ENCODE results near the gene CDIPT.
"Not testable (repeated sequence)": the region's sequence is repeated elsewhere in the genome, so short reads cannot be mapped to it uniquely, and the experiment has no call there.

CDIPT gene

DNA sequence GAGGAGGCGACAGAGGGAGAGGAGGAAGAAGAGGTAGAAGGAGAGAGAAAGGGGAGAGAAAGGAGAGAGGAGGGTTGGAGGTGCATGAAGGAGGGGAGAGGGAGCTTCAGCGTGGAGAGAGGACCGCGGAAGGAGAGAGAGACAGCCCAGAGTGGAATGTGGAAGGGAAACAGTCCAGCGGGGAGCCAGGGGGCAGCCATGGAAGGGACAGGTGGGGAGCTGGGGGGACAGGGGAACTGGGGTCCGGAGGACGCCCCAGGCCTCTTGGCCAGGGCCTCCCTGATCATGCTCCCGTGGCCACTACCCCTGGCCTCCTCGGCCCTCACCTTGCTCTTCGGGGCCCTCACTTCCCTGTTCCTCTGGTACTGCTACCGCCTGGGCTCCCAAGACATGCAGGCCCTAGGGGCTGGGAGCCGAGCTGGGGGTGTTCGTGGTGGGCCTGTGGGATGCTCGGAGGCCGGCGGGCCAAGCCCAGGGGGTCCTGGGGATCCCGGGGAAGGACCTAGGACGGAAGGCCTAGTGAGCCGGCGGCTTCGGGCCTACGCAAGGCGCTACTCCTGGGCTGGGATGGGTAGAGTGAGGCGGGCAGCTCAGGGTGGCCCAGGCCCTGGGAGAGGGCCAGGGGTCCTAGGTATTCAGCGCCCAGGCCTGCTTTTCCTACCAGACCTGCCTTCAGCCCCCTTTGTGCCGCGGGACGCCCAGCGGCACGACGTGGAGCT lies 38.0 kb upstream of the CDIPT start:
- Histone ChIP-seq H3K4me1 (peaks cover 7% of the 10 kb centered on the region), H3K4me3 (peak overlapping the region; percentile 45), H3K9me3 (no peaks in the 10 kb centered on the region), H3K36me3 (replicated peaks) (no peaks in the 10 kb centered on the region), H3K27me3 (ENCODE audit: low read depth) (no peaks in the 10 kb centered on the region)
- no peak for DNase-seq (ENCODE audit: low spot score in 2 of 2)
- in situ Hi-C loops (cut with MboI; ENCODE audit: low sequenced_read_pairs): no loop called here

DNA sequence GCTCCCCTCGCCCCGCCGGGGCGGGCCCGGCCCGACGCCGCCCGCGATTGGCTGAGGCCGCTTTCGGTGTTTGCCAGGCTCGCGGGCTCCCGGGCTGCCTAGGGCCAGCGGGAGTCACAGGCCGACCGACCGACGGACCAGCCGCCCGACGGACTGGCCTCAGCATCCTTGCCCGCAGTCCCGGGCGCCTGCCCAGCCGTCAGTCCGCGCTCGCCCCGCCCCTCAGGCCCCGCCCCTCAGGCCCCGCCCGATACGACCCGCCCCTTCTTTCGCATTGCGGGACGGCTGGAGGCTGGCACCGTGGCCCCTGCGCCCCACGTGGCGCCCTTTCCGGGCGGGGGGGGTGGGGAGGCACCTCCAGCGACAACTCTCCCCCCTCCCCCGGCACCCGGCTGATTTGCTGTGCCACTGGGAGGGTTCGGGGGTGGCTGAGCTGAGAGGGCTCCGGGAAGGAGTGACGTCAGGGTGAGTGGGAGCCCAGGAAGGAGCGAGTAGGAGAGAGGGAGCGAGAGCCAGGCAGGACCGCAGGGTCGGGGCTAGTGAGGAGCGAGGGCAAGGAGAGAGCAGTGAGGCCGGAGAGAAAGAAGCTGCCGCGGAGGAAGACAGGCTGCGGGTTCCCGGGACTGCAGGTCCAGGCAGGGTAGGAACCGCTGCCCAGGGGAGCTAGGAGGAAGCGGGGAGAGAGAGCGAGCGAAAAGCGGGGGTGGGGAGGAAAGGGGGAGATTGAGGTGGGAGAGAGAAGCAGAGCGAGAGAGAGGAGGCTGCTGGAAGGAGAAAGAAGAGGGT lies 37.3 kb upstream of the CDIPT start, which contains the start of gene ASPHD1:
Gene ASPHD1, plus strand, starts transcription at position 387 of the 786 bp plus-strand sequence. CDS start 484 bp downstream, outside the sequence.
- Histone ChIP-seq H3K36me3 (replicated peaks) (no peaks in the 10 kb centered on the region), H3K4me1 (peaks cover 7% of the 10 kb centered on the region), H3K9me3 (no peaks in the 10 kb centered on the region), H3K27me3 (ENCODE audit: low read depth) (no peaks in the 10 kb centered on the region), H3K4me3 (peak within 1 kb of the TSS; percentile 45)
- DNase-seq (ENCODE audit: low spot score in 2 of 2): peak; percentile 42 to 75
- in situ Hi-C loops (cut with MboI; ENCODE audit: low sequenced_read_pairs): no loop called here

DNA sequence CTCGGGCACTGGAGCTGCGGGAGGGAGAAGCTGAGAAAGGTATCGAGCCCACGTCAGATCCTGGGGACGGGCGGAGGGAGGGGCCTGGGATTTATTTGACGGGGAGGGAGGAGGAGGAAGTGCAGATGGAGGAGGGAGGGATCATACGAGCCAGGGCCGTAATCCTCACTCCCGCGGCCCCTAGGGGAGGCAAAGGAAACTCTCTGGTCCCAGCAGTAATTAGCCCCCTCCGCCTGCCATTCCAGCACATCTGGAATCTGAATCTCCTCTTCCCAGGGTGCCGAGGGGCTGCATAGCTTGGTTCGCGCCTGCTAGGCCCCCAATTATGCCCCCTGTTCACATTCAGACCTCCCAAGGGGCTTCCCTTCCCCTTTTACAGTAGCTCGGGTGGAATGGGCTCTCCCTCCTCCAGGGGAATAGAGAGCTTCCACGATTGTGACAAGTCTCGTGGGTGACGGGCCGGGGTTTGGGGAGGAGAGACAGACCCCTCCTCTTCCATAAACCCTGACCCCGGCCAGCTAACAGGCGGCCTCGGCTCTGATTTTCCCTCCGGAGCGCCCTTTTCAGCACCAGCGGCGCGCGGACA lies 36.6 kb upstream of the CDIPT start, which contains the start of gene SEZ6L2:
Gene SEZ6L2, minus strand, starts transcription at position 35 of the 586 bp plus-strand sequence. CDS start 531 bp downstream, outside the sequence.
- Histone ChIP-seq H3K4me1 (peaks cover 7% of the 10 kb centered on the region), H3K4me3 (peak within 1 kb of the TSS; percentile 45), H3K36me3 (replicated peaks) (no peaks in the 10 kb centered on the region), H3K9me3 (no peaks in the 10 kb centered on the region), H3K27me3 (ENCODE audit: low read depth) (no peaks in the 10 kb centered on the region)
- peak; percentile 91 to 94 for DNase-seq (ENCODE audit: low spot score in 2 of 2)
- in situ Hi-C loops (cut with MboI; ENCODE audit: low sequenced_read_pairs): no loop called here

DNA sequence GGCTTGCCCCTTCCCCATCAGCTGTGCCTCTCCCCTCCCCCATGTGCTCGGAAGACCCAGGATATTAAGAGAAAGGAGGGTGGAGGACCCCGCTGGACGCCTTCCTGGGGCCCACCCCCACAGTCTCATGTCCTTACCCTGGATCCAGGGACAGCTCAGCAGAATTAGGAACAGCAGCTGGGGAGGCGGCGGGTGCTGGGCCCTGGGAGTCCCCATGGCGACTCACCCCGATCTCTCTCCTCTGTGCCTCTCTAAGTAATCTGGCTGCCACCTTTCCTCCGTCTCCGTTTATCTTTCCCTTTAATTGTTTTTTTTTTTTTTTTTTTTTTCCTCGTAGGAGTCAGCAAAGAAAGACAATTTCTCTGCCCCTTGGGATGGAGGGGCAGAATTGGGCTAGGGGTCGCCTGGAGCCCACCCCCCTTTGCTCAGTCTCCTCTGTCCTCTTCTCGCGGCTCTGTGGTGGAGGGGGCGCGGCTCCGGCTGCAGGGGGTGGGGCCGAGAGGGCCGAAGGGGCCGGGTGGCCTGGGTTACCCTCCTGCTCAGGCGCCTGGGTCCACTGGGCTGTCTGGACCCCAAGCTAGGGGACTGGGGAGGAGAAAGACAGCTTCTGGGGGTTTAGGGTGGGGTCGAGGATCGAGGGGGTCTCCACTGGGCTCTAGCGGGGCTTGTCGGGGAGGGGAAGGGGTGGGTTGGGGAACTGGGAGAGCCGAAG lies 35.9 kb upstream of the CDIPT start:
- H3K27me3 ChIP-seq (ENCODE audit: low read depth): no peaks in the 10 kb centered on the region
- H3K9me3 ChIP-seq: no peaks in the 10 kb centered on the region
- peaks cover 7% of the 10 kb centered on the region for H3K4me1 ChIP-seq
- in situ Hi-C loops (cut with MboI; ENCODE audit: low sequenced_read_pairs): no loop called here
- peak in 1 of 2 experiments; percentile 77 for DNase-seq (ENCODE audit: low spot score in 2 of 2)
- peak overlapping the region; percentile 45 for H3K4me3 ChIP-seq
- H3K36me3 ChIP-seq (replicated peaks): no peaks in the 10 kb centered on the region

DNA sequence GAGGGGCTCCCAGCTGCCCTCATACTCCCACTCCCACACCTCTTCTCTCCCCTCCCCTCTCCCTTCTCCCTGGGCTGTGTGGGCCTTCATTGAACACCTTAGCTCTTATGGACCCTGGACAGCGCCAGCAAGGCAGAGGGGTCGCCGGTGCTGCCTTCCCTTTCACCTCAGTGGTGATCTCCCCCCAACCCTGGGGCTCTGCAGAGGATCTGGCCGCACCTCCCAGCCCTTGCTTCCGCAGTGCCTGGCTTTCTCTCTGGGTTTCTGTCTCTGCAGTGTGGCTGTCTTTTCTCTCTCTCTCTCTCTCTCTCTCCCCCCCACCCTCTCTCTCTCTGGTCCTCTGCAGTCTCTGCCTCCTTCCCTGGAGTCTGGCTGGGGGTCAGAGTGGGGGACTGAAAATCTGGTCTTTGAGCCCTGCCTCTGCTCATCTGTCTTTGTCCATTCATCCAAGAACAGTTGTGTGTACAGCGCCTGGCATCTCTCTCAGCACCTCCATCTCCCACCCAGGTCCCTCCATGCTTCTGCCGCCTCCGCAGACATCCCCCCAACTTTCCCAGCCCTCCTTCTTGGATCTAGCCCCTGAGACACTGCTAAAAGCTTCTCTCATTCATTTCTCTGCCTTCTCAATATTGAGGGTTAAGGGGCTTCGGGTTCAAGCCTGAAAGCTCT lies 35.2 kb upstream of the CDIPT start:
- H3K4me3 ChIP-seq: peak overlapping the region; percentile 45
- H3K27me3 ChIP-seq (ENCODE audit: low read depth): no peaks in the 10 kb centered on the region
- peaks cover 7% of the 10 kb centered on the region for H3K4me1 ChIP-seq
- in situ Hi-C loops (cut with MboI; ENCODE audit: low sequenced_read_pairs): no loop called here
- no peaks in the 10 kb centered on the region for H3K9me3 ChIP-seq
- H3K36me3 ChIP-seq (replicated peaks): no peaks in the 10 kb centered on the region
- no peak for DNase-seq (ENCODE audit: low spot score in 2 of 2)

DNA sequence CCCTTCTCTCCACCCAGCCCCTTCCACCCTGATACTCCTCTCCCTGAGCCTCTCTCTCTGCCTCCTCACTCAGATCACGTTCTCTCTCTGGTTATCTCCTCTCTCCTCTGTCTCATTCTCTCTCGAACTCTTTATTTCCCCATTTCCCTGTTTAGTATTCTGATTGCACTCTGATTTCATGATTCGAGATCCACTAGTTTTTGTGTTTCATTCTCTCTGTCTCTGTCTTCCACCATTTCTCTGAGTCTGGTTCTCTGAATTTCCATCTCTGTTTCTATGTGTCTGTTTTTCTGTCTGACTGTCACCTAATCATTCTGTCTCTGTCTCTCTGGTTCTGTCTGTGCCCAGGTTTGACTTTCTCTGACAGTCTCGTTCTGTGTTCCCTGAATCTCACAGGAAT lies 34.3 kb upstream of the CDIPT start:
- peaks cover 7% of the 10 kb centered on the region for H3K4me1 ChIP-seq
- no peak for DNase-seq (ENCODE audit: low spot score in 2 of 2)
- H3K36me3 ChIP-seq (replicated peaks): no peaks in the 10 kb centered on the region
- H3K4me3 ChIP-seq: no peak overlapping the region
- H3K27me3 ChIP-seq (ENCODE audit: low read depth): no peaks in the 10 kb centered on the region
- in situ Hi-C loops (cut with MboI; ENCODE audit: low sequenced_read_pairs): no loop called here
- H3K9me3 ChIP-seq: no peaks in the 10 kb centered on the region

DNA sequence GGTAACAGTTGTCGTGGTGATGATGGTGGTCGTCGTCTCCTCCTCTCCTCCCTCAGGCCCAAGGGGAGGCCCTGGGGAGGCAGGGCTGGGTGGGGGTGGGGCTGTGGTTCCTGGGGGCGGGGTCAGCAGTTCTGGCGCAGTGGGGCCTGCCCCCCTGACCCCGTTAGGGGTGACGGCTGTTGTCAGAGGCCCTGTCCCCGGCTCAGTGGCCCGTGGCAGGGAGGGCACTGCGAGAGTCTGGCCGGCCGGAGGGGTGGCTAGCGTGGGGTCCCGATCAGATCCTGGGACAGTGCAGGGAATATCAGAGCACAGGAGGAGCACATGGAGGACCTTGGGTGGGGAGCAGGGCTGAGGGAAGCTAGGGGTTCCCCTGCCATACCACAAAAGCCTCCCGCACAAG lies 33.8 kb upstream of the CDIPT start:
- no peaks in the 10 kb centered on the region for H3K27me3 ChIP-seq (ENCODE audit: low read depth)
- H3K4me3 ChIP-seq: no peak overlapping the region
- no peaks in the 10 kb centered on the region for H3K9me3 ChIP-seq
- H3K36me3 ChIP-seq (replicated peaks): no peaks in the 10 kb centered on the region
- H3K4me1 ChIP-seq: peaks cover 7% of the 10 kb centered on the region
- no peak for DNase-seq (ENCODE audit: low spot score in 2 of 2)
- in situ Hi-C loops (cut with MboI; ENCODE audit: low sequenced_read_pairs): no loop called here

DNA sequence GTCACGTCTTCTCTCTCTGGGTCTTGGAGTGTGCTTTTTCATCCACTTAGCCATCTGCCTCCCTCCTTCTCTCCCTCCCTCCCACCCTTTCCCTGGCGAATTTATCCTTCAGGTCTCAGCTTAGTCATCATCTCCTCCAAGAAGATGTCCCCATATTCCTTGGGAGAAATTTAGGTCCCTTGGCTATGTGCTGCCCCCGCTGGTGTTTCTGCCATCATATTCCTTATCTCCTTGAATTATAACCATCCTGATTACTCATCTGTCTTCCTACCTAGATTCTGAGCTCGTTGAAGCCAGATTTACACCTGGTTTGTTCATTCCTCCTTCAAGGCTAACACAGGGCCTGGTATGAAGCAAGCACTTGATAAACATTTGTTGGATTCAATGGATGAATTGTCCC lies 31.3 kb upstream of the CDIPT start:
- Histone ChIP-seq H3K9me3 (no peaks in the 10 kb centered on the region), H3K36me3 (replicated peaks) (no peaks in the 10 kb centered on the region), H3K27me3 (ENCODE audit: low read depth) (no peaks in the 10 kb centered on the region), H3K4me1 (peaks cover 3% of the 10 kb centered on the region; the same call in 1 of the 2 replicates), H3K4me3 (no peak overlapping the region)
- DNase-seq (ENCODE audit: low spot score in 2 of 2): no peak
- in situ Hi-C loops (cut with MboI; ENCODE audit: low sequenced_read_pairs): no loop called here

DNA sequence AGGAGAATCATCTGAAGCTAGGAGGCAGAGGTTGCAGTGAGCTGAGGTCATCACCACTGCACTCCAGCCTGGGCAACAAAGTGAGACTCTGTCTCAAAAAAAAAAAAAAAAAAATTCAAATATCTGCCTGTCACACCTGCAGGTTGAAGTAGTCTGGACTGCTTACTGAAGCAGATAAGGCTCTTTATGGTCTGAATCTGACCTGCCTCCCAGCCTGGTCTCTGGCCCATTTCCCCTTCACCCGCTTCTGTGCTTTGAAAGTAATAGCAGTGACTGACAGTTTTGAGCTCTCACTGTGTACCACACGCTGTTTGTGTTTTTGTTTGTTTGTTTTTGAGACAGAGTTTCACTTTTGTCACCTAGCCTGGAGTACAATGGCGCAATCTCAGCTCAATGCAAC lies 30.5 kb upstream of the CDIPT start:
- H3K27me3 ChIP-seq (ENCODE audit: low read depth): no peaks in the 10 kb centered on the region
- H3K4me1 ChIP-seq: peaks cover under 1% of the 10 kb centered on the region; the same call in 1 of the 2 replicates
- no peaks in the 10 kb centered on the region for H3K36me3 ChIP-seq (replicated peaks)
- no peak for DNase-seq (ENCODE audit: low spot score in 2 of 2)
- no peaks in the 10 kb centered on the region for H3K9me3 ChIP-seq
- in situ Hi-C loops (cut with MboI; ENCODE audit: low sequenced_read_pairs): no loop called here
- H3K4me3 ChIP-seq: no peak overlapping the region

DNA sequence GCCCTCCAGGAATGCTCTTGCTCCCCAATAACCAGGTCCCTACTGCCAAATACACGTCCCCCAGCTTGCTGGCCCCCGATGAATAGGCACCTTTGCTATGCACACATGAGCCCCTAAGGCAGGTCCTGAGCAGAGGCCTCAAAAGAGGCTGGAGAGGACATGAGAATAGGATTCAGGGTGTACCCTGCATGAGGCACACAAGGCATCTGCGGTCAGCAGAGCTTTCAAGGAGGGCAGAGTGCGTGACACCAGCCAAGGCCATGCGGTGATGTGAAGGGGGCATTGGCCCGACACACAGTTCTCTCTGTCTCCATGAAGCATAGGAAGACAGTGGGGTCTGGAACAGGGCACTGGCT lies 29.4 kb upstream of the CDIPT start:
- Histone ChIP-seq H3K9me3 (no peaks in the 10 kb centered on the region), H3K27me3 (ENCODE audit: low read depth) (no peaks in the 10 kb centered on the region), H3K4me3 (no peak overlapping the region), H3K36me3 (replicated peaks) (no peaks in the 10 kb centered on the region), H3K4me1 (no peaks in the 10 kb centered on the region)
- in situ Hi-C loops (cut with MboI; ENCODE audit: low sequenced_read_pairs): no loop called here
- no peak for DNase-seq (ENCODE audit: low spot score in 2 of 2)

DNA sequence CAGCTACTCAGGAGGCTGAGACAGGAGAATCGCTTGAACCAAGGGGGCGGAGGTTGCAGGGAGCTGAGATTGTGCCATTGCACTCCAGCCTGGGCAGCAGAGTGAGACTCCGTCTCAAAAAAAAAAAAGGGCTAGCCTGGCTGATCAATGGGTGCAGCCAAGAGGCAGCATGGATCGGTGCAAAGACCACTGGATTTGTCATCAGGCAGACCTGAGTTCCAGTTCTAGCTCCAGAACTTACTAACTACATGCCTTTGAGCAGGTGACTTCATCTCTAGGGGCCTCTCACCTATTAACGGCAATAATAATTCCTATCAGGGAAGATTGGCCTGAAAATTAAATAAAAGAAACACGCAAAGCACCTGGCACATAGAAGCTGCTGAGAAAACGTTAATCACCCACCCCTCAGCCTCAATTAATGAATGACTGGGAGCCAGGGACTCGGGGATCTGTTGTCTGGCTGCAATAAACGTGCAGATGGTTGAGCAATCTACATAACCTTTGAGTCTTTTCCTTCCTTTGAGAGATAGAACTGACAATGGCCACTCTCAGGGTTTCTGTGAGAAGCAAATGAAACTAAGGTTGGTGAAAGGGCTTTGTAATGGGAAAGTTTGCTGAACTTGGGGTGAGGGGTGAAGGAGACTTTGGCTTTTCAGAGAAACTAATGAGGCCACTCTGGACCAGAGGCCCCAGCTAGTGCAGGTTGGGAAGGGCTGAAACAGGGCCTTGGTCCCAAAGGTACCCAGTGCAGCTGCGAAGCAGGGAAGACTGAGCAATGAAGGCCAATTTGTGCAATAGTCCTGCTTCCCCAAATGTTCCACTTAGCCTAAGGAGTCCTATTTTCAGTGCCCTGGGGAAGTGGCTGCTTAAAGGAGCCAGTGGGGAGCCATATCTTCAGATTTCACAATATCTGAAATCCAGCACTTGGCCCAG lies 28.8 kb upstream of the CDIPT start:
- Histone ChIP-seq H3K27me3 (ENCODE audit: low read depth) (no peaks in the 10 kb centered on the region), H3K4me3 (no peak overlapping the region), H3K9me3 (no peaks in the 10 kb centered on the region), H3K4me1 (no peaks in the 10 kb centered on the region), H3K36me3 (replicated peaks) (no peaks in the 10 kb centered on the region)
- in situ Hi-C loops (cut with MboI; ENCODE audit: low sequenced_read_pairs): no loop called here
- no peak for DNase-seq (ENCODE audit: low spot score in 2 of 2)

DNA sequence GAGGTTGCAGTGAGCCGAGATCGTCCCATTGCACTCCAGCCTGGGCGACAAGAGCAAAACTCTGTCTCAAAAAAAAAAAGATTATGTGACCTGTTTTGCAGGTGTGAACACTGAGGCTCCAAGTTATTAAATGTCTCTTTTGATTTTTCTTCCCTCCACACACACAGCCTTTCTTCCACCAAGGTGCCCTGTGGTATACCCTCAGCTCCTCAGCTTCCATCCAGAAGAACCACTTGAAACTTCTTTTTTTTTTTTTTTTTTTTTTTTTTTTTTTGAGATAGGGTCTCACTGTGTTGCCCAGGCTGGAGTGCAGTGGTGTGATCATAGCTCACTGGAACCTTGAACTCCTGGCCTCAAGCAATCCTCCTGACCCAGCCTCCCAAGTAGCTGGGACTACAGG lies 26.3 kb upstream of the CDIPT start:
- H3K36me3 ChIP-seq (replicated peaks); H3K4me3 ChIP-seq; H3K4me1 ChIP-seq; H3K9me3 ChIP-seq; in situ Hi-C loops (cut with MboI; ENCODE audit: low sequenced_read_pairs); H3K27me3 ChIP-seq (ENCODE audit: low read depth); DNase-seq (ENCODE audit: low spot score in 2 of 2): not testable (repeated sequence)
